GM21737 (cell line): ENCODE data around the gene OBSL1.

Experiments used
- ATAC-seq: cut with Tn5 transposase; IDR thresholded peaks from one replicate; pipeline ENCODE4 v1.9.1; 2021; ENCODE audit warnings: mild to moderate bottlenecking, moderate library complexity; ENCODE audit not compliant: unreplicated experiment

Gene OBSL1

GRCh38 chr2:219567791-219568361 is 3.5 kb downstream of the OBSL1 start:
- no peak for ATAC-seq

GRCh38 chr2:219567131-219567530 is 4.2 kb downstream of the OBSL1 start:
- ATAC-seq, result no peak

- no peak for ATAC-seq
Observed at GRCh38 chr2:219566640-219567039, 4.7 kb downstream of the OBSL1 start.

GRCh38 chr2:219565130-219566080 is 5.9 kb downstream of the OBSL1 start:
- no peak for ATAC-seq

GRCh38 chr2:219563271-219563928 is 7.9 kb downstream of the OBSL1 start:
- no peak for ATAC-seq

GRCh38 chr2:219562049-219563020 is 9.0 kb downstream of the OBSL1 start:
- ATAC-seq, result no peak

- no peak for ATAC-seq
Observed at GRCh38 chr2:219561179-219562048, 9.9 kb downstream of the OBSL1 start.

GRCh38 chr2:219560893-219561178 is 10.5 kb downstream of the OBSL1 start:
- no peak for ATAC-seq

- ATAC-seq, result no peak
Observed at GRCh38 chr2:219560037-219560892, 11.1 kb downstream of the OBSL1 start.

- no peak for ATAC-seq
Observed at GRCh38 chr2:219559156-219559915, 12.0 kb downstream of the OBSL1 start.

GRCh38 chr2:219557791-219558785 is 13.3 kb downstream of the OBSL1 start:
- ATAC-seq, result no peak

GRCh38 chr2:219557320-219557719 is 14.0 kb downstream of the OBSL1 start:
- ATAC-seq, result no peak

GRCh38 chr2:219556413-219556812 is 14.9 kb downstream of the OBSL1 start:
- ATAC-seq, result no peak

- no peak for ATAC-seq
Observed at GRCh38 chr2:219555956-219556355, 15.4 kb downstream of the OBSL1 start.

GRCh38 chr2:219554350-219554749 is 17.0 kb downstream of the OBSL1 start:
- no peak for ATAC-seq

GRCh38 chr2:219553463-219553963 is 17.8 kb downstream of the OBSL1 start:
- no peak for ATAC-seq

GRCh38 chr2:219553168-219553417 is 18.2 kb downstream of the OBSL1 start:
- ATAC-seq, result no peak
